Hematopoietic multipotent progenitor cell treated with erythropoietin and hydrocortisone succinate and interleukin-3 and kit ligand, for 15 days (in vitro differentiated cells): ENCODE results near the gene CDH11.

Experiments used
- DNase-seq: peaks from one replicate; pipeline ENCODE4 v3.0.0-alpha.2; 2015; ENCODE audit warnings: low spot score

CDH11 gene

DNA sequence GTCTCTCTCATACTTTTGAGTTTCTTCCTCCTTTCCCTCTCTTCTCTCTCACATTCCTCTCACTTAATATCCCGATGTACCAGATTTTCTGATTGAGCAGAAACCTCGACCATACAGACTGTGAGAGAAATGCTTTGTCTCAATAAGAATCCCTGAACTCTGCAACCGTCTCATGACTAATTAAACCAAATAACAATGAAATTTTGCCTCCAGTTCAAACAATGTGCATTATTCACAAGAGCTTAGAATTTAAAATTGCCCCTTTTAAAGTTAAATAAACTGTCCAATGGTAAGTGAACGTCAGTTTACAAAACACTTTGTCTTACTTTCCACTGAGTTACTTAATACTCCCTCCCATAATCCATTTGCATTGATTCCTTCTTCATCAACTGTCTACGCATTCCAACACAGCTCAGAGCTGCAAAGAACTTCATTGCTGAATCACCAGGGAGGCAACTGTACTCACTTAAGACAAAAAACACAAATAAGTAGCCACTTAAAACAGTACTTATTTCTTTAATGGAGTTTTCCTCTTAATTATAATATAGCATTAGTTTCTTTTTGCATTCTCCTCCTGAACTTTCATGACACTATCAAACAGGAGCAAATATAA, 4.9 kb downstream of the CDH11 start:
- DNase-seq: no peak

DNA sequence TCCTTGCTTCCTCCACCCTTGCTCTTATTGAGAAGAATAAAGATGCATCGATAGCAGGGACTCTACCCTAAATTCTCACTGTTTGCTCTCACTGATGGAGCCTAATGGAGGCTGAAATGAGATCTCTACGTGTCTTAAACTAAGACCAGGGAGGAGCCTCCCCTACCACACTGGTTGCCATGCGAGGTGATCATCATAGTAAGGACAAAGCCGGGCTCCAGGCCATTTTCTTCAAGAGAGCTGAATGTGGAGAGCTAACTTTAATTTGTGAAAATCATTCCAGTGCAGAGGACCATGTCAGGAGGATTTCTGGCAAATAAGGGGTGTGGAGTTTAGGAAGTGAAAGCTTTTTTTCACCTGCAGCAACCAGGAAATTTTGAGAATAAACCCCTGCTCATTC, 5.6 kb downstream of the CDH11 start:
- no peak for DNase-seq

DNA sequence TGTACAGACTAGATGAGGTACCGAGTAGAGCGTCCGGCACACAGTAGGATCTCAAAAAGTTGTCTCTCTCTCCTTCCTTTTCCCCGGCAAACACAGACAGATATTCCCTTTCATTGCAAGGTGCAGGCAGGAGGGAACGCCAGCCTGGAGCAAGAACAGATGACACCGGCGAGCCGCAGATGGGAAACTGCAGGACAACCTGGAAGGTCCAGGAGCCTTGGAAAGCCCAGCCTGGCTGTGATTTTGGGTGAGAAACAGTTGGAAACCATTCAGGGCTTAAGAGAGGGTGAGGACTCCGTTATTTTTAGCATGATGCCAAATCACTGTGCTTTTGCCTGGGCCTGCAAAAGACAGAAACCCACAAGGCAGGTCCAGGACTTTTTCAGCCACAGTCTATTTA, 7.3 kb downstream of the CDH11 start:
- no peak for DNase-seq

DNA sequence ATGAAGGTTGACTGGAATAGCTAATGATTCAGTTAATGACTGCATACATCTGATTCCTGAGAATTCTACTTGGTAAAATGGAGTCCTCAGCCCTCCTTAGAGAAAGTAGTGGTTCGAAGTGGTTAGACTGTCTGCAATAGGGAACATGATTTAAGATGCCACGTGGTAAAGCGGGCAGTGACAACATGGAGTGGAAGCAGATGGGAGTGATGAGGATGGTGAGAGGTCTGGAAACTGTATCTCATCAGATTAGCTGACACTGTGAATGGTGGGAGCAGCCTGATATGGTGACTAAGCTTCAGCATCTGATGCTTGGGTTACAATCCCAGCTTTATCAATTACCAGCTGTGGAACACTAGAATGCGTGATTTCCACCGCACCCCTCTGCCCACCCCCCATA, 8.4 kb downstream of the CDH11 start:
- no peak for DNase-seq

DNA sequence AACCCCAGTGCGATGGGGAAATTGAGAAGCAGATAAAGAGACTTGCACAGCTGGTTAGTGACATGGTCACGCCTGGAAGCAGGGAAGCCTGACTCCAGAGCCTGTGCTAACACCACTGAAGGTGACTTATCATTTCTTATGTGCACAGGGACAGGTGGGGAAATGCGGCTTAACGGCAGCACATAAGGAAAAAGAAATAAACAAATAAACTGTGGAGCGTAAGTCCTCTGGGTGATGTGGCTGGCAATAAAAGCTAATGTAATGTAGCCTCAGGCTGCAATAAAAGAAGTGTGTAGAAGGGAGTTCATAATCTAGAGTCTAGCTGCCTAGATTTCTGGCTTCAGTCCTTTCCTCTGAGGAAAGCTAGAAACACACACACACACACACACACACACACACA, 10.6 kb downstream of the CDH11 start:
- DNase-seq: no peak

DNA sequence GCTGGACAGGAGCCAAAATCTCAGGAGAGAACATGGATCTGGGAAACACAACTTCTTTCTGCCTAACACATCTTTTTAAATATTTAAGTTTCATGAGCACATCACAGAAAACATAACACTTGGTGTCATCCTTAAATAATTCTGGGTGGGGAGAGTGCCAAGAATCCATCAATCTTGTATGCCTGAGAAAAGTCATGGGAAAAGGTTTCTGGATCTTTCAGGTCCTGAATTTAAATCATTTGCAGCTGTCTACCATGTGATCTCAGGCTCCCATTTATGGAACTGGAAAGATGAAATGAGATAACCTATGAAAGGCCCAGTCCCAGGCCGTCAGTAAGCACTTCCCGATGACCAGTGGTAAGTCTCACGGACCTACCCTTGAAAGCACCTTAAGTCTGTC, 15.1 kb downstream of the CDH11 start:
- no peak for DNase-seq

DNA sequence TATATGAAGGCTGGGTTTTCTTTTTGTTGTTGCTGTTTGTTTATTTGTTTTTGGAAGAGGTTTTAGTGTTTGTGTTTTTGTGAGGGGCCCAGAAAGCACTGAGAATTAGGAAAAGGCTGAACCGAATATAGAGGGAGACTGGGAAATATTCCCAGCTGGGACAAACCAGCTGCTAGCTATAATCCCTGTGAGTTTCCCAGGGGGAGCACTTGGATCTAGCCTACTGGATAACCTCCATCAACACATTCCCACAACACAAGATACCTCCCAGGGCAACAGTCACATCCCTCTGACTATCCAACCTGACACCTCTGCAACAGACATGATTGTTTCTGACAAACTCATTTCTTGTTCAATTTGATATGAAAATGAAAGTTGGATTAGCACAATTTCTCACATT, 16.7 kb downstream of the CDH11 start:
- no peak for DNase-seq

DNA sequence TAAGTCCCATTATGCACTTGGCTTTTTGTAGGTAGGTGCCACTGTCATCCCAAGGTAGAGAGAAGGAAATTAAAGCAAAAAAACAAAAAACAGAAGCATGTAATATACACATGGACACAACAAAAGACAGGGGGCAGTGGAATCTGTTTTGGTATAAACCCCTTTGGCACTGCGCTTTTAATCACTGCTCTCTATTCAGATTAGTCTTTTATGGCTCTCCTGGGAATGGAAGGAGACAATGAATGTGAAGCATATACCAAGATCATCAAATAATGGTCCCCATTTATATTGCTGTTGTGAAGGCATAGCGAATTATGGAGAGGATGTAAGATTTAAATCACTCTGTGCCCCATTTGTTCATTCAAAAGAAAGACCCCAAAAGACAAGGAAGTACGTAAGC, 17.4 kb downstream of the CDH11 start:
- no peak for DNase-seq

DNA sequence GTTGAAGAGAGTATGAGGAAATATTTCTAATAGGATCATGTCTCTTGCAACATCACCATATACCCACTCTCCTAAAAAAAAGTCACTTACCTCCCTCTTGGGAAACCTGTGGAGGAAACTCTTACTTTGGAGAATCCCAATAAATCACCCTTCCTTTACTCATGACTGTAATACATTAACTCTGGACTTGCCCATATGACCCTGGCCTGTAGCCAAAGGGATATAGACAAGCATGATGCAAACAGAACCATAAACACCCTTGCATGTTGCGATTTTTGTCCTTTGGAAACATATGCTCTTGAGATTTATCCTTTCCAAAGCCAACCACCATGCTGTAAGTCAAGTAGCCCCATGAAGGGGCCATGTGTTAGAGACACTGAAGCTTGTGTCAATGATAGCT, 19.5 kb downstream of the CDH11 start:
- DNase-seq: no peak

DNA sequence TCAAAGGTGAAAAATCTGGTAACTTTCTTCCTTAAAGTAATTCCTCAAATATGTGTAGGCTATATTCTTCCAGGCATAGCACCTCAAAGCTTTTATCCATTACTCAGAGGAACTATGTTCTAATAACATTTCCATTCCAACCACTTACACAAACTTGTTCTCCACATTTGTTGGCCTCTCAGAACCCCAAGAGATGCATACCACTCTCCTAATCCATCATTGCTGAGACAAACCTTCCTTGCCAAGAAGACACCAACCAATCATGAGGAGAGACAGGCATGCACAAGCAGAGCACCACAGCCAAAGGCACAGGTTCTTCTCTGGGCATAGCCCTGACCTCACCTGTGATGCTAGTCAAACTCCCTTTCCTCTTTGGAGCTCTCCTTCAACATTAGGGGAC, 20.9 kb downstream of the CDH11 start:
- DNase-seq: no peak

DNA sequence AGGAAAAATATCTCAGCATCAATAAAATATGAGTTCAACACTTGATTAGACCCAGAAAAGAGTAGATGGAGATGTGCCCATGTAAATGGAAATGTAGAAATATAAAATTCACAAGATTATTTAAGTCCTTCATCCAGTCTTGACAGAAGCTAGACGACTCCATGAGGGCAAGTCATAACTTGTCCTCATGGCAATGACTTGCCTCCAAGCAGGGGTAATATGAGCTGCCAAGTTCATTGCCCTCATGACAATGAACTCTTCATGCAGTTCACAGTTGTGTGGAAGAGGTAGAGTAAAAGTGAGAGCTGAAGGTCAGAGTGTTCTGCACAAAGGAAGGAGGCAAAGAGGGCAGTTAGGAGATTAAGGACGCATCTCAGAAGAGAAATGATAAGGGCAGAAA, 22.3 kb downstream of the CDH11 start:
- DNase-seq: no peak

DNA sequence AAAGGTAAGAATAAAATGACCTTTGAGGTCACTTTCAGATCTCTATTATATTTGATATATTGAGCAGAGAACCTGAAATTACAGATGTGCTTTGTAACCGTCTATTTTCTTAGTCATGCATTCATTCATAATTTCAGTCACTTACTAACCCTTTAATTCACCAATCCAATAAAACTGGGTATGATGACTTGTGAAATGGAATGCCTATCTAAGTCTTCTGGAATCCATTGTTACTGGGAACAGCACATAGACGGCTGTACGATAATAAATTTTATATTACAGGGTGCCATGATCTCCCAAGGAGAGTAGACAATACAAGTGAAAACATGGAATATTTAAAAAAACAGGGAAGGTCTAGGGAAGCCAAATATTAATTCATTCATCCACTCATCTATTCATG, 22.9 kb downstream of the CDH11 start:
- no peak for DNase-seq

DNA sequence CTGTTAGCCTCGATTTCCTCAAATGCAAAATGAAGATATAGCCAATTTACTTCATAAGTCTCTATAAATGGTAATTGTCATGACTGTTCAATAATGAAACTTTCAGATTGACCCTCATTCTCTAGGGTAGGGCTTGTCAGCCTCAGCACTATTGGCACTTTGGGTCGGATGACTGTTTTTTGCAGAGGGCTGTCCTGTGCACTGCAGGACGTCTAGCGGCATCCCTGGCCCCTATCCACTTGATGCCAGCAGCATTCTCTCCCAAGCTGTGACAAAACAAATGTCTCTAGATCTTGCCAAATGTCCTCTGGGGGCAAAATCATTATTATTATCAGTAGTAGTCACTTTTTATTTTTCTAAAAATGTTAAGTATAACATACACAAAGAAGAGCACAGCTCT, 24.6 kb downstream of the CDH11 start:
- no peak for DNase-seq

DNA sequence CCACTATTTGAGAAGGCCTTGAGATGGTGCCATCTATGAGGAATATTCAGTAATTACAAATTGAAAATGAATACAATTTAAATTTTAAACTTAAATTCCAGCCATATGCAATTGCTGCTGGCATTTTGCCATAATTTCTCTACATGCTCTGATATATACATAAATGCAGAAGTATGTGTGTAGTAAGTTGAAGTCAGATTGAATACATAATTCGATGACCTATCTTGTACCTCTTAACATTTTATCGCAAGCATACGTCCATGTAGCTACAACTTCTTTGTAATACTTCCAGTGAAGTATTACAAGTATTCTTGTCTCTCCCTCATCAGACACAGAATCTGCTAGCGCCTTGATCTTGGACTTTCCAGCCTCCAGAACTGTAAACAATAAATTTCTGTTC, 26.0 kb downstream of the CDH11 start:
- no peak for DNase-seq

DNA sequence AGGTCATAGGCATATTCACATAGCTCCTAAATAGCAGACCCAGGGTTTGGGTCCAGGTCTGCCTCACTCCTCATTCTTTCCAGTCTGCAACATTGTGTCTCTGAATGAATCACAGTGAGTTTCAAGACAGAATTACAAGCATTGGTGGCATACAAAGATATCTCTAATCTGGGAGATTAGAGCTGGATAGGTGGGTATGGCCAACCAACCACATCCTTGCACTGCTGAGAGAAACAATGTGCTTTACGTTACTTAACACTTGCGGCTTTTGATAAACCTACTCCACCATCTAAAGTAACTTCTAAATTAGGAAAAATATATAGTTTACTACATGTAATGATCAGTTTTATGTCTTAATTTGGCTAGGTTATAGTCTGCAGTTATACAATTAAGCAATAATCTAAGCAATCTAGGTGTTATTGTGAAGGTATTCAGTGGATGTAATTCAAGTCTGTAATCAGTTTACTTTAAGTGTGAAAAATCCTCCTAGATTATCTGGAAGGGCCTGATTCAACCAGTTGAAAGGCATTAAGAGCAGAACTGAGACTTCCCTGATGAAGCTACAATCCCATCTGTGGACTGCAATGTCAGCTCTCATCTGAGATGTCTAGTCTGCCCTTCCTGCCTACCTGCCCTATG, 26.7 kb downstream of the CDH11 start:
- DNase-seq: no peak

DNA sequence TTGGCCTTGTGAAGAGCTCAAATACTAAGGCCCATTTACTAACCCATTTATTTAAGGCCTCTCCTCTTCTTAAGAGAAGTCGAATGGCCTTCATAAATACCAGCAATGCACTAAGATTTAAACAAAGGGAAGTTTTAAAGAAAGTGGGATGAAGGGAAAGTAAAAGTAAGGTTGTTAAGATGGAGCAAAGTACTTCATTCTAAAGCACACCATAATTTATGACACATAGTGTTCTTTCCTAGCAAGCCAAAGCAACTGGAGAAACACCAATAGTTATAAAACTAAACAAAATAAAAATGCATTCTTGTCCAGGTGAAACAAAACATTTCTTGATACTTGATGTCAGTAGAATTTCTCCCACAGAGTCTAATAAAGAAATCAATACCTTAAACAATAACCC, 27.9 kb downstream of the CDH11 start:
- no peak for DNase-seq

DNA sequence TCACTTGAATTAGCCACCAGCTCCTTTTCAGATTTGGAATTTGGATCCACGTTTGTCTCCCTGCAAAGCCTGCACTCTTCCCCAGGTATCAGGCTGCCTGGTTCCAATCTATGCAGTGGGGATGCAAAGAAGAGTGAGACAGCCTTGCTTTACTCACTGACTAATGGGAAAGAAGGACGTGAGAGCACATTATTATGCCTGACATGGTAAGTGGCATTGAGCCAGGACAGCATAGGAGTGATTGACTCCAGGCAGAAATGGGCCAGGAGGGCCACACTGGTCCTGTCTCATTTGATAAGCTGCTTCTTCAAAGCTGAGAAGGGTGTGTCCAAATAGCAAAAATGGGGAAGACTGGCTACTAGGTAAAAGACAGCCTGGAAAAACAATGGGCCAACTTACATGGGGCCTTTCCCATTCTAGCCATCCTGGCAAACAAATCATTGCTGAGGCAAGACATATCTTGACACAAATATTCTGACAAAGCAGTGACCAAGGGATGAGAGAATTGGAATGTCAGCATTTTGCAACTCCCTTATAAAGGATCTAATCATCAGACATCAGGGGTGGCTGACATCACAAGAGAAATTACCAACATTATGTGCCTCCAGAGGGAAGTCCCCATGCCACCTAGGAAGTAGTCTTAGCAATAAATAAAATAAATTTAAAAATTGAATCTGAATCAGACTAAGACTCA, 38.6 kb downstream of the CDH11 start:
- no peak for DNase-seq

DNA sequence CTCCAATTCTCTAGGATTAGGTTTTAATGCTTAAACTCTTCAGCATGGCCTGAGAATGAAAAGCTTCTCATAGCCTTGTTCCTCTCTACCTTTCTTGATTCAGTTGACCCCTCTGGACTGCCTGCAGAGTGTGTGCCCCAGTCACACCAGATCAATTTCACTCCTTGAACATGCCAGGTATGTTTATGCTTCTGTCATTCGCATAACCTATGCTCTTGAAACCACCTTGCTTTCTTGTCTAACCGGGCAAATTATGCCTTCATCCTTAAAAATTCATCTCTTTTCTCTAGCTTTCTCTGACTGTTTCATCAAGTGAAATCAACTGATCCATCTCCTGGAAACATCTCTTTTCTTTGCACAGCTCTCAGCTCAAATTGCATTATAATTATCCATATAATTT, 42.3 kb downstream of the CDH11 start:
- DNase-seq: no peak

DNA sequence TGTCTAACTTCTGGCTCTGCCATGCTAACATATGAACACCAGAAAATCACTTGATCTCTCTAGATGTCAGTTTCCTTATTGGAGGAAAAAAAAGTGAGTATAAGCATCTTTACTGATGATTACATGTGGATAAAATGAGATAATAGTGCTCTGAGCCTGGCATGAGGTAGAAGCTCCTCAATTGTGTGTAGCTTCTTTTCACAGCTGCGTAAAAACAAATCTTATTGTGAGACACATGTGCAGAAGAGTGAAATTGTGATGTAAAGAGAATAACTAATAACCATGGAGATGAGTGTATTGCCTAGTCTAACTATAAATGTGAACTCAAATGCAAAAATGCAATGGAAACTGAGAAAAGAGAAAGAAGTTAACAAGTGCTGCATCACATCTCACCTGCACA, 44.7 kb downstream of the CDH11 start:
- DNase-seq: no peak

DNA sequence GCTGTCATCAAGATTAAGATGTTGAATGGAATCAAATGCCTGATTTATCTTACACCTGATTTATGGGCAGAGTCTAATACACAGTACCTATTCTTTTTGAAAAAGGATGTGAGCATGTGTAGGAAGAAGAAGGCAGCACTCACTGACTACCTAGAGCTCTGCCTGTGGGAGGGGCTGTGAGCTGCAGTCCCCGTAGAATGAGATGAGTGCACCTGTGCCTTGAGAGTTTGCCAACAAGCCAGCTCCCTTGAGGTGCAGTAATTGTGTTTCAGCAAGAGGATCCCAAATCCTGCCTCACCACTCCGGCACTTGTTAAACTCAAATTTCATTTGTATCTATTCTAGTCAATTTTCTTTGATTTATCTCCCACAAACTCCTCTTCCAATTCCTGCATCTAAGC, 46.0 kb downstream of the CDH11 start:
- DNase-seq: no peak

DNA sequence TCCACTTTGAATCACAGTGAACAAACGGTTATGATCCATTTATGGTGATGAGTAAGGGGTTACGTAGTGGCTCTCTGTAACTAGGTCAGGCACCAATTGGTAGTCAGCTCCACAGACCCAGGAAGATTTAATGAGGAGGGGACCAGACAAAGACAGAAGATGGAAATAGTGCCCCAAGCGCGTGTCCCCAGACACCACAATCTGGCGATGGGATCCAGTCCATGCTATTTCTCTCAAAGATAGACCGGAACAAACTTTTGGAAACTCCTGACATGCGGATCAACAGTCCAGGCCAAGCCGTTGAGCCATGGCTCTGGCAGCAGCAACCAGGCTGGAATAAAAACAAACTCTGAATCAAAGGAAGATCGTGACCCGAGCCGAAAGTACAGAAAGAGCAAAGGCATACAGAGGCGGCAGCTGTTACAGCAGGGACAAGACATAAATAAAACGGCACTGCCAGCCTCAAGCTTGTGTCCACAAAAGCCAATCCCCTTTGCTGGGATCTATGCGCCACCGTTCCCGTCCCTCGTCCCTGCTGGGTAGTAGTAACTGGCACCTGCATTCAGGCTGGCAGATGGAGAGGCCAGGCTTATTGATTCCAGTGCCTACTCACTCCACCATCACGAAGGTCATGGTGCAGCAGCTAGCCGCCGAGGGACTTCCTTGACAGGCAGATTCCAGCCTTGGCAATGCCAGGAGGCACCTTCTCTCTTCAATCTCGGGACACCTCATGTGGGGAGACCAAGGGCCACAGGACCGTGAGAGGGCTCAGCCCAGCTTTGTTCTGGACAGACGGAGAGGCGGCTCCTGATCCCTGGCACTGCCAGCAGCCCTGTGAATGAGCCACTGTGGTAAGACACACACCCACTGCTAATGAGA, 50.2 kb downstream of the CDH11 start:
- no peak for DNase-seq

DNA sequence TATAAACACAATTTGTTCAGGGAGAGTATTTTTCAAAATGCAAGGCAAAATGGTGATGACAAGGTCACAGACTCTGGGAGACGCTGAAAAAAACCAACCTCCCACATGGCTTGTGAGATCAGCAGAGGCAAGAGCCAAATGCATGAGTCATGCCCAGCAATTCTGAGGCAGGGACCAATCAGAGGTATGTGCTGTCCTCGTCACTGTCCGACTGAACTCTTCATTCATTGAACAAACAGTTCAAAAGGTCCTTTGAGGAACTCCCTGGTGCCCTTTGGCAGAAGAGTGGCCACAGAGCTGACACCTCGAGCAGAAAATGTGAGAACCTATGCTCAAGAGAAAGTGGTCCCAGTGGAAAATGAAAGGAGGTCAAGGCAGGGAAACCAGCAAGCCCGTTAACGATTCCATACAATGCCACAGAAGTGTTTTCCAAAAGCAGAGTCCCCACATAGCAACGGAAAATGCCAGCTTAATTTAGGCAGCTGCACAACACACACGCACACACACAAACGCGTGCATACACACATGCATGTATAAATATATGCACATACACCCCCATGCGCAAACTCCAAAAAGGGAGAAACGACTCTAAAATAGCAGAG, 50.9 kb downstream of the CDH11 start:
- DNase-seq: no peak
